ENCODE data around the gene VPS8.

GRCh38 chr3:185009650-185010049 lies 197.7 kb downstream of the VPS8 start:
- TF ChIP-seq RXRA (IDR thresholded peaks at IDR 0.05): no peak
- no peak for TF ChIP-seq YY1 (IDR thresholded peaks at IDR 0.05)
- TF ChIP-seq JUND (IDR thresholded peaks at IDR 0.05): no peak
- no peak for TF ChIP-seq CTCF (IDR thresholded peaks at IDR 0.05; ENCODE audit: low read depth, low read length, missing input control)
- no peak for TF ChIP-seq MAX (IDR thresholded peaks at IDR 0.05)
- TF ChIP-seq FOXA2 (IDR thresholded peaks at IDR 0.05): no peak
- no peak for TF ChIP-seq TAF1 (conservative IDR thresholded peaks at IDR 0.05)
- no peak for TF ChIP-seq FOXA1 (IDR thresholded peaks at IDR 0.05)

Measured in liver (tissue), 3 donors.